GM18526 (cell line): ENCODE data around the gene RPGRIP1L.

Source experiments
- POLR2A ChIP-seq: IDR thresholded peaks from 3 replicates; pipeline ENCODE4 v1.6.1; 2011; ENCODE audit not compliant: insufficient read length; ENCODE audit errors: extremely low read depth

Gene RPGRIP1L

GRCh38 chr16:53703590-53704444 is at the start of gene RPGRIP1L, which contains the start of gene FTO:
TSS of gene RPGRIP1L (minus strand) at chr16:53703859. CDS start at chr16:53700723, 3,136 bp downstream.
TSS of gene FTO (plus strand) at chr16:53704156.
- peak; percentile 6 for TF ChIP-seq POLR2A

- no peak for TF ChIP-seq POLR2A
Measured at GRCh38 chr16:53753431-53753830, 49.8 kb upstream of the RPGRIP1L start.

GRCh38 chr16:53752560-53752959 is 48.9 kb upstream of the RPGRIP1L start:
- no peak for TF ChIP-seq POLR2A

- no peak for TF ChIP-seq POLR2A
Measured at GRCh38 chr16:53745753-53746266, 42.2 kb upstream of the RPGRIP1L start.

GRCh38 chr16:53745086-53745485 is 41.4 kb upstream of the RPGRIP1L start:
- TF ChIP-seq POLR2A: no peak

DNA sequence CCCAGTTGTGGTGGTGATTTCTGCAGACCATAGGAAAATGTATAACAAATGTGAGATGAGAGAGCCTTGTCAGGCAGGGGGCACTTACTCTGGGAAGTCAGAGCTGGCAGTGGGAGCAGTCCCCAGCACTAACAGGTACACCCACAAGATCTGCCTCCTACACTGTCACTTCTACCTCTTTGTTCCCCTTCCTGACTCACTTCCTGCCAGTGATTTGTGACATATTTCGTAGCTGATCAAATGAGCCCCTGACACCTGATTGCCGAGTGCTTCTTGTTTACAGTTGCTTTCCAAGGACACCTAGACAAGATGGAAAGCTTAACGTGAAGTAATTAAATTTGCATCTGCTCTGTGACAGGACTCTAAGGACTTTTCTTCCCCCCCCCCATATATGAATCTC is 40.8 kb upstream of the RPGRIP1L start:
- TF ChIP-seq POLR2A: no peak

GRCh38 chr16:53743149-53743566 is 39.5 kb upstream of the RPGRIP1L start:
- TF ChIP-seq POLR2A: no peak

DNA sequence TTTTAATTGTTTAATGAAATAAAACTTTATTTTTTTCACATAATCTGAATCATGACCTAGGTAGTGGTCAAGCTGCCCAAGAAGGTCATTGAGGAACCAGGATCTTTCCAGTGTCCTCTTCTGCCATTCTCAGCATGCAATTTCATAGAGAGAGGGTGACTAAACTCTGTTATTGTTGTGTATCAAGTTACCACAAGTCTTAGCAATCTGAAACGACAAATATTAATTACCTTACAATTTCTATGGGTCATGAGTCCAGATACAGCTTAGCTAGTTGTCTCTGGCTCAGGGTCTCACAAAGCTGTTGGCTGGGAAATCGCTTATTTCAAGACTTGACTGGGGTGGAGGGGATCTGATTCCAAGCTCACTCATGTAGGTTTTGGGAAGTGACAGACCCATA is 37.9 kb upstream of the RPGRIP1L start:
- no peak for TF ChIP-seq POLR2A

GRCh38 chr16:53740933-53741531 is 37.4 kb upstream of the RPGRIP1L start:
- no peak for TF ChIP-seq POLR2A

- TF ChIP-seq POLR2A: no peak
Measured at GRCh38 chr16:53740476-53740875, 36.8 kb upstream of the RPGRIP1L start.

- no peak for TF ChIP-seq POLR2A
Measured at GRCh38 chr16:53737552-53737951, 33.9 kb upstream of the RPGRIP1L start.

DNA sequence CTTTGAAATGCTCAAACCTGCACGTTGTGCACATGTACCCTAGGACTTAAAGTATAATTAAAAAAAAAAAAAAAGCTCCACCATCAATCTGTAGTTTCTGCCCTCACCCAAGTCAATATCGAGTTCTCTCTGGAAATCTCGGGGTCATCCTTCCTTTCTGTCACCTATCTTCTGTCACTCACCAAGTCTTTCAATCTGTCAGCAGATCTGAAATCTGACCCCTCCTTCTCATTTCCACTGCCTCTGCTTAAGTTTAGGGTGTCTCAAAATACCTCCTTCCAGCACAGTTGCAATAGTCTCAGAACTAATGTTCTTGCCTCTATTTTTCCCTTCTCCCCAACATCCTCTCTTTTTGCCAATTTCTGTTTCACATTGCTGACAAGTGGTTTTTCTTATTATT is 32.6 kb upstream of the RPGRIP1L start:
- no peak for TF ChIP-seq POLR2A

DNA sequence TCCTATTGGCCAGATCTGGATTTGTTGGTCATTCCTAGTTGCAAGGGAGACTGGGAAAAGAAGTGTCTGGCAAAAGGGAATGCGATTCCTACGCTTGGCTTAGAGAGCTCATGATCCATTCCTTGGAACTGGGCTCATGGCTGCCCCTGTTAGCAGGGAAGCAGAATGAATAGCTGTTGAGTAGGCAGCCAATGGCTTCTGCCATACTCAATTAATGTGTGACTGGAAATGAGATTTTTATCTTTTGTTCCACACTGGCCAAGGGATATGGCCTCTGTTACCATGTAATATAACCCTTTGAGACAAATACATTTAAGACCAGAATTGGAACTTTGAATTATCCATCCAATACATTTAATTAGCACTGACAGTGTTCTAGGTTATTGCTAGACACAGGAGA is 31.2 kb upstream of the RPGRIP1L start:
- no peak for TF ChIP-seq POLR2A

- no peak for TF ChIP-seq POLR2A
Measured at GRCh38 chr16:53732296-53732929, 28.8 kb upstream of the RPGRIP1L start.

DNA sequence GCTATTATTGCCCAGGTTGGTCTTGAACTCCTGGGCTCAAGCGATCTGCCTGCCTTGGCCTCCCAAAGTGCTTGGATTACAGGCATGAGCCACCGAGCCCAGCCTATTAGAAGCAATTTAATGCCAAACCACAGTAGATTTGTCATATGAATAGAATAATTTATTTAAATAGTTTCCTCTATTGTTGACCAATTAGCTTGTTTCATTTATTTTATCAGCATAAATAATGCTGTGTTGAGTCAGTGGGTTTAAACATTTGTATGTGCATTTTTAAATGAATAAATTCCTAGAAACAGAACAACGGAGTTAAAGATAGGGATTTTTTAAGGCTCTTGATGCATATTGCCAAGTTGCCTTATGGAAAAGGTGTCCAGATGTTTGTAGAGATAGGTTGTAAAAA is 27.0 kb upstream of the RPGRIP1L start:
- TF ChIP-seq POLR2A: no peak

GRCh38 chr16:53726625-53727024 is 23.0 kb upstream of the RPGRIP1L start:
- TF ChIP-seq POLR2A: no peak

DNA sequence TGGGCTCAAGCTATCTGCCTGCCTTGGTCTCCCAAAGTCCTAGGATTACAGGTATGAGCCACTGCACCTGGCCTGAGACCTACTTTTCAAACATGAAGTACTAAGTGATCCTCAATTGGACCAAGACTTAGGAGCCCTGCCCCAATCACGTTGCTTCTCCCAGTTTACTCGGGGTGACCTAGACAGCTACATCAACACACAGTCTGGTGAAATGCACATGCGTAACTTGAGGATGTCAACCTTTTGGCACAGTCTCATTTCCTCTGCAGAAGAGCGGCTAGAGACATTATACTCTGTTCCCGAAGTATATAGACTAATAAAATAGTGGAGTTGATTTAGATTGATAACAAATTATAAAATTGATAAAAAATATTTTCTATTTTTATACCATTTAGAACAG is 17.4 kb upstream of the RPGRIP1L start:
- no peak for TF ChIP-seq POLR2A
